ENCODE measurements around the gene CUL3. TPM values are rescaled to one million over a fixed set of nuclear protein-coding genes. Genes with fewer than 3 reads are reported as not detected.

Gene CUL3
- total RNA-seq, 2 donors from 2014 or later = 26.5 to 33.3 TPM

DNA sequence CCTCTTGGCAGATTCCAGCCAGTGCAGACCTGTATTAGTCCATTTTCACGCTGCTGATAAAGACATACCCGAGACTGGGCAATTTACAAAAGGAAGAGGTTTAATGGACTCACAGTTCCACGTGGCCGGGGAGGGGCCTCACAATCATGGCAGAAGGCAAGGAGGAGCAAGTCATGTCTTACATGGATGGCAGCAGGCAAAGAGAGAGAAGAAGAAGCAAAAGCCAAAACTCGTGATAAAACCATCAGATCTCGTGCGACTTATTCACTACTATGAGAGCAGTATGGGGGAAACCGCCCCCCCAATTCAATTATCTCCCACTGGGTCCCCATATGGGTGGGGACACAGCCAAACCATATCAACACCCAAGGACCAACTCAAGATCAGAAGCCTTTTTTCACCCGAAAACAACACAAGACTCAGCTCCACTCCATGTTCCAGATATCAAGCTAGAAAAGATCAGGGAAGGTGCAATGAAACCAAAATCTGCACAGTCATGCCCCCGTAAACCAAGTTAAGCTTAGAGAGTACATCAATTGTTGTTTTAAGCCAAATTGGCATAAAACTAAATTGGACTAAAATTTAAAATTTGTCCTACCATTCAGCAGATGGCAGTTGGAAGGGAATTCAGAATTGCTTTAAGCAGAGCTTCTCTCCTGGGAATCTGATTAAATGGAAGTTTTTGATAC, 127.6 kb downstream of the CUL3 start:
- Histone ChIP-seq H3K4me3 (no peak overlapping the region), H3K4me1 (no peaks in the 10 kb centered on the region), H3K27ac (no peak overlapping the region), H3K36me3 (replicated peaks in 1 of 2; ENCODE audit: insufficient read depth in 1 of 2, low read depth in 2 of 2) (no peaks in the 10 kb centered on the region), H3K27me3 (no peaks in the 10 kb centered on the region), H3K9me3 (no peaks in the 10 kb centered on the region)
- ATAC-seq = no peak
- TF ChIP-seq POLR2A (IDR thresholded peaks at IDR 0.05) = no peak
- TF ChIP-seq, protein P1, sequence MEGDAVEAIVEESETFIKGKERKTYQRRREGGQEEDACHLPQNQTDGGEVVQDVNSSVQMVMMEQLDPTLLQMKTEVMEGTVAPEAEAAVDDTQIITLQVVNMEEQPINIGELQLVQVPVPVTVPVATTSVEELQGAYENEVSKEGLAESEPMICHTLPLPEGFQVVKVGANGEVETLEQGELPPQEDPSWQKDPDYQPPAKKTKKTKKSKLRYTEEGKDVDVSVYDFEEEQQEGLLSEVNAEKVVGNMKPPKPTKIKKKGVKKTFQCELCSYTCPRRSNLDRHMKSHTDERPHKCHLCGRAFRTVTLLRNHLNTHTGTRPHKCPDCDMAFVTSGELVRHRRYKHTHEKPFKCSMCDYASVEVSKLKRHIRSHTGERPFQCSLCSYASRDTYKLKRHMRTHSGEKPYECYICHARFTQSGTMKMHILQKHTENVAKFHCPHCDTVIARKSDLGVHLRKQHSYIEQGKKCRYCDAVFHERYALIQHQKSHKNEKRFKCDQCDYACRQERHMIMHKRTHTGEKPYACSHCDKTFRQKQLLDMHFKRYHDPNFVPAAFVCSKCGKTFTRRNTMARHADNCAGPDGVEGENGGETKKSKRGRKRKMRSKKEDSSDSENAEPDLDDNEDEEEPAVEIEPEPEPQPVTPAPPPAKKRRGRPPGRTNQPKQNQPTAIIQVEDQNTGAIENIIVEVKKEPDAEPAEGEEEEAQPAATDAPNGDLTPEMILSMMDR (IDR thresholded peaks at IDR 0.05) = no peak
- intact Hi-C loops (cut with DNase I) = no loop called here
- DNase-seq = no peak
- 76 to 87% methylated on average over 10 of the region's 10 CpGs for WGBS, 2 donors

GRCh38 chr2:224453892-224454291, 131.3 kb downstream of the CUL3 start:
- no peak for TF ChIP-seq POLR2A (IDR thresholded peaks at IDR 0.05)
- TF ChIP-seq, protein P1 (IDR thresholded peaks at IDR 0.05) = no peak
- ATAC-seq (no peak), DNase-seq (no peak)
- no peaks in the 10 kb centered on the region for H3K36me3 ChIP-seq (replicated peaks in 1 of 2; ENCODE audit: insufficient read depth in 1 of 2, low read depth in 2 of 2)
- no peaks in the 10 kb centered on the region for H3K27me3 ChIP-seq
- 90 to 93% methylated on average over 3 of the region's 3 CpGs for WGBS, 2 donors
- intact Hi-C loops (cut with DNase I) = no loop called here
- H3K4me3 ChIP-seq = no peak overlapping the region
- peaks cover 5% of the 10 kb centered on the region for H3K4me1 ChIP-seq
- H3K9me3 ChIP-seq = peaks cover 0 to 3% (median 0%) of the 10 kb centered on the region in 3 donors
- no peak overlapping the region for H3K27ac ChIP-seq

GRCh38 chr2:224449212-224450147, 135.7 kb downstream of the CUL3 start:
- H3K36me3 ChIP-seq (replicated peaks in 1 of 2; ENCODE audit: insufficient read depth in 1 of 2, low read depth in 2 of 2) = no peaks in the 10 kb centered on the region
- TF ChIP-seq POLR2A (IDR thresholded peaks at IDR 0.05) = no peak
- TF ChIP-seq, protein P1 (IDR thresholded peaks at IDR 0.05) = peak in 6 of 7 experiments; percentile 34 to 52 (median 47)
- peaks cover 0 to 3% (median 0%) of the 10 kb centered on the region in 3 donors for H3K9me3 ChIP-seq
- DNase-seq (peak in 3 of 4 donors; percentile 25 to 55 (median 38)), ATAC-seq (peak; percentile 63)
- WGBS, 2 donors = 33 to 37% methylated on average over 4 of the region's 4 CpGs
- peaks cover 5% of the 10 kb centered on the region for H3K4me1 ChIP-seq
- no peak overlapping the region for H3K27ac ChIP-seq
- H3K27me3 ChIP-seq = no peaks in the 10 kb centered on the region
- no peak overlapping the region for H3K4me3 ChIP-seq
- intact Hi-C loops (cut with DNase I) = no loop called here

GRCh38 chr2:224448236-224448635, 136.9 kb downstream of the CUL3 start:
- intact Hi-C loops (cut with DNase I) = no loop called here
- Histone ChIP-seq H3K4me1 (peaks cover 5% of the 10 kb centered on the region), H3K9me3 (peaks cover 0 to 3% (median 0%) of the 10 kb centered on the region in 3 donors), H3K36me3 (replicated peaks in 1 of 2; ENCODE audit: insufficient read depth in 1 of 2, low read depth in 2 of 2) (no peaks in the 10 kb centered on the region), H3K27ac (no peak overlapping the region), H3K27me3 (no peaks in the 10 kb centered on the region), H3K4me3 (no peak overlapping the region)
- ATAC-seq = no peak
- 95 to 100% methylated on average over 1 of the region's 1 CpG for WGBS, 2 donors
- TF ChIP-seq POLR2A (IDR thresholded peaks at IDR 0.05) = no peak
- TF ChIP-seq, protein P1 (IDR thresholded peaks at IDR 0.05) = no peak
- DNase-seq = no peak

Data from body of pancreas (tissue), 4 donors.